HG03108 (cell line): ENCODE results near the gene IFITM5.
A peak's percentile ranks its signal among the peaks of the same experiment; 100 is the strongest.

Source experiments
- ATAC-seq: cut with Tn5 transposase; IDR thresholded peaks from one replicate; pipeline ENCODE4 v1.9.1; 2021; ENCODE audit warnings: moderate library complexity; ENCODE audit not compliant: unreplicated experiment

Gene IFITM5

DNA sequence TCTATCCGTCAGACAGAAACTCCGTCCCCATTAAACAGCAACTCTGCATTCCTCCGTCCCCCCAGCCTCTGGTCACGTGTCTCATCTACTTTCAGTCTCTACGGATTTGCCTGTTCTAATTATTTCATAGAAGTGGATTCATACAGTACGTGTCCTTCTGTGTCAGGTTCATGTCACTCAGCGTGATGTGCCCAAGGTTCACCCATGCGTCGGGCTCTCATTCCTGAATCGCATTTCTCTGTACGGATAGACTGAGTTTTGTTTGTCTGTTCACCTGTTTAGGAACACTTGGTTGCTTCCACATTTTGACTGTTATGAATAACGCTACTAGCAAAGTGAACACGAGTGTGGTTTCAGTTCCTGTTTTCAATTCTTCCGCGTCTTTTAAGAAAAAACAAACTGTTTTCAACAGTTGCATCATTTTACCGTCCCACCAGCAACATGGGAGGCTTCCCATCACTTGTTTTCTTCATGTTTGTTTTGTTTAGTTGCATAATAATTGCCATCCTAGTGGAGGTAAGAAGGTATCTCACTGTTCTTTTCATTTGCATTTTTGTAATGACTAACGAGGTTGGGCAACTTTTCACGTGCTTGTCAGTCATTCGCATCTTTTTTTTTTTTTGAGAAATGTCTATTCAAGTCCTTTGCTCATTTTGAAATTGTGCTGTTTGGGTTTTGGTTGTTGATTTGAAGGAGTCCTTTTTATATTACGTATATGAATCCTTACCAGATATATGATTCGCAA, 30.0 kb downstream of the IFITM5 start:
- ATAC-seq = peak; percentile 57

DNA sequence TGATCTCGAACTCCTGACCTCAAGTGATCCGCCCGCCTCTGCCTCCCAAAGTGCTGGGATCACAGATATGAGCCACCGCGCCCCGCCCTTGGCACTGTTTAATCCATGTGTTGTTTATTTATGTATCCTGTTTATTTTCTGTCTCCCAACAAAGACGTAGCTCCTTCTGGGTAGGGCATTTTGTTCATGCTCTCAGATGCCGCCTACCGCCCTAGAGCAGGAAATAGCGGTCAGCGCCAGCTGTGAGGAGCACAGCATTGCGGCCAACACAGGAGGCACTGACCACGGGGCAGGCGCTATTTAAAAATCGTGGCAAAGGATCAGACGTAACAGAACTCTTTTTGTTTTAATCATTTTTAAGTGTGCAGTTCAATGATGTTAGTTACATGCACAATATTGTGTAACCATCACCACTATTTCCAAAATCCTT, 30.6 kb downstream of the IFITM5 start:
- peak; percentile 56 for ATAC-seq

- ATAC-seq = no peak
Observed at GRCh38 chr11:267491-267994, 31.8 kb downstream of the IFITM5 start.

- no peak for ATAC-seq
Observed at GRCh38 chr11:266676-267439, 32.5 kb downstream of the IFITM5 start.

DNA sequence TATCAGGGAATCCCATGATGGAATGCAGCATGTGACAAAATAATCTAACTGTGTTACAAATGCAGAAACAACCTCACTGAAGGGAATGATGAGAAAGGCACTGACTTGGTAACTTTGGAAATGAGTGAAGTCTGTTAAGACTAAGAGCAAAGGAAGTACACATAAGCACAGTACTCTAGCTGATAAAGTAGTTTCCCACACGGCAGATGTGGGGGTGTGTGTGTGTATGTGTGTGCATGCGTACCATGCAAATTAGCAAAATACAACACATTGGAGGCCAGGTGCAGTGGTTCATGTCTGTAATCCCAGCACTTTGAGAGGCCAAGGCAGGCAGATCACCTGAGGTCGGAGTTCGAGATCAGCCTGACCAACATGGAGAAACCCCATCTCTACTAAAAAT, 37.7 kb downstream of the IFITM5 start:
- ATAC-seq = no peak

- ATAC-seq = no peak
Observed at GRCh38 chr11:259413-259812, 39.9 kb downstream of the IFITM5 start.

- no peak for ATAC-seq
Observed at GRCh38 chr11:257766-258493, 41.4 kb downstream of the IFITM5 start.

- no peak for ATAC-seq
Observed at GRCh38 chr11:256952-257737, 42.2 kb downstream of the IFITM5 start.

GRCh38 chr11:255816-256215, 43.5 kb downstream of the IFITM5 start:
- no peak for ATAC-seq

DNA sequence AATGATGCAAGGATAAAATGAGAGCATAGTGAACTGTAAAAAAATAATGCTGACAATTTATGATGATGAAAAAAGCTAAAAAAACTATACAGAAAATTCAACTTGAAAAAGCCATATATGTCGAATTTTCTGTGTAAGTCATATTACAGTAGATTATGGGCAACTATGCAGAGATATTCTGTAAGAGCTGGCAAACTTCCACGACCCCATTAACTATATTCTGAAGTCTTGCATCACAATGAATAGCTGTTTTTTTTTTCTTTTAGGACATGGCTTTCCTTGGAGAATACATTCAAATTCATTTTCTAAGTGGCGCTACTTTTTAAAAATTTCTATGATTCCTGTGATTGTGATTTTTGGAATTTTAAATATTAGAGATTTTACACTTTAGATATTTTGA, 44.1 kb downstream of the IFITM5 start:
- ATAC-seq = no peak

DNA sequence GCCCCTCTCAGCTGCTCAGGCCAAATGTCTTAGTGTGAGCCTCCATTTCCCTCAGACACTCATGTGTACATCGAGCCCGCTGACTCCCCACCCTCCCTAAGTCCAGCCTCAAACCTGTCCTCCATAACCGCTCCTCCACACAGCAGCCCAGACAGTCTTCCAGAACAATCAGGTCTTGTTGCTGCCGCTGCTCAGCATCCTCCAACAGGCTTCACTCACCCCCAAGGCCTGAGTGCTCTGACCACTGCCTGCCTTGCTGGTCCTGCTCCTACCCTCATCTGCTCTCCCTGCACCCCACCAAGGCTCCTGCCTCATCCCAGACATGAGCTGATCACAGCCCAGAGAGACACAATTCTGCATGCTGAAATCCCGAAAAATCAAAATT, 45.4 kb downstream of the IFITM5 start:
- ATAC-seq = no peak

GRCh38 chr11:253160-253885, 46.0 kb downstream of the IFITM5 start:
- ATAC-seq = no peak

GRCh38 chr11:252666-253065, 46.7 kb downstream of the IFITM5 start:
- no peak for ATAC-seq

DNA sequence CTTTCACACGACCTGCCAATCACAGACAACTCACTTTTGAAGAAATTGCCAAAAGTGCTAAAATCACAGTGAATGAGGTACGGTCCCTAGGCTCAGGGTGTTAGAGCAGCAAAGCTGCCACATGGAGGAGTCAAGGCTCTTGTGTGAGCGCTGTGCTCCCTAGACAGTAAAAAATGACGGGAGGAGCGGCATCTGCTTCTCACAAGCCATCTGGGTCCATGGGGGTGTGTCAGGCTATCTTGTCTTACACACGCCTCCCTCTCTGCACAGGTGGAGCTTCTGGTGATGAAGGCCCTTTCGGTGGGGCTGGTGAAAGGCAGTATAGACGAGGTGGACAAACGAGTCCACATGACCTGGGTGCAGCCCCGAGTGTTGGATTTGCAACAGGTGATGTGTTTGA, 47.8 kb downstream of the IFITM5 start:
- ATAC-seq = no peak

DNA sequence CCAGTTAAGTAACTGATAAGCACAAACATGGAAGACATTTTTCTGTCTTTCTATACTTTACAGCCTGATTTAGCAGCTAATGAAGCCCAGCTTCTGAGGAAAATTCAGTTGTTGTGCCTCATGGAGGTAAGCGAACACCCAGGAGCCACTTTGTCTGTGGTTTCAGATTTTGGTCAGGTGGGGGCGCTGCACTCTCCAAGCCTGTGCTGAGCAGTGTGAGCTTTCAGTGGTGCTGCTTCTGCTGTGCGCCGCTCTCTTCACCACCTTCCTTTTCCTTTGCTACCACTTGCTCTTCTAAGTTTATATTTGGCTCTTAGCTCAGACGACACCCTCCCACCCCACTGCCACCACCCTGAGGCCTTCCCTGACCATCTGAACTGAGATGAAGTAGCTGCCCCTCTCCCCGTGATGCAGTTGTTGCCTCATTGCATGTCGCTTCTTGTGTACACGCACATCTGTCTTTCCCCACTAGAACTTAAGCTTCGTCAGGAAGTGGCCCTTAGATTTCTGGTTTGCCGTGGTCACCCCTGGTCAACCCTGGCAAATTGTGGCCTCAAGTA, 48.5 kb downstream of the IFITM5 start:
- peak; percentile 50 for ATAC-seq

GRCh38 chr11:250274-250673, 49.1 kb downstream of the IFITM5 start:
- no peak for ATAC-seq

GRCh38 chr11:249062-249461, 50.3 kb downstream of the IFITM5 start:
- no peak for ATAC-seq
